ENCODE data around the gene MALL. TPM values are rescaled to one million over a fixed set of nuclear protein-coding genes. Genes with fewer than 3 reads are reported as not detected.

MALL gene
- total and polyA plus RNA-seq, 7 donors = 2.6 to 10.0 (median 4.8) TPM

GRCh38 chr2:110121592-110121991 lies 6.0 kb upstream of the MALL start:
- no peak for TF ChIP-seq CTCF (IDR thresholded peaks at IDR 0.05)
- Histone ChIP-seq H3K27me3 (ENCODE audit: insufficient read depth in 3 of 3, low read length in 2 of 3) (peaks cover 0 to 5% (median 0%) of the 10 kb centered on the region in 3 donors), H3K4me1 (no peaks in the 10 kb centered on the region), H3K9me3 (no peaks in the 10 kb centered on the region), H3K4me3 (no peak overlapping the region), H3K36me3 (ENCODE audit: insufficient read depth in 1 of 2, low read depth in 1 of 2) (peaks cover 0 to 42% of the 10 kb centered on the region in 2 donors), H3K27ac (no peak overlapping the region)
- 90 to 94% (median 94%) methylated on average over 3 of the region's 3 CpGs for WGBS, 3 donors
- no peak for ATAC-seq
- no peak for DNase-seq
- intact Hi-C loops (cut with DNase I) = no loop called here

- H3K9me3 ChIP-seq = no peaks in the 10 kb centered on the region
- DNase-seq = no peak
- no peak for TF ChIP-seq CTCF (IDR thresholded peaks at IDR 0.05)
- peaks cover 0 to 36% of the 10 kb centered on the region in 2 donors for H3K36me3 ChIP-seq (ENCODE audit: insufficient read depth in 1 of 2, low read depth in 1 of 2)
- peaks cover 0 to 11% (median 0%) of the 10 kb centered on the region in 3 donors for H3K27me3 ChIP-seq (ENCODE audit: insufficient read depth in 3 of 3, low read length in 2 of 3)
- ATAC-seq = no peak
- intact Hi-C loops (cut with DNase I) = no loop called here
- 54 to 58% (median 56%) methylated on average over 2 of the region's 2 CpGs for WGBS, 3 donors
- H3K4me3 ChIP-seq = no peak overlapping the region
- no peaks in the 10 kb centered on the region for H3K4me1 ChIP-seq
- H3K27ac ChIP-seq = no peak overlapping the region
Measured at GRCh38 chr2:110121052-110121334, 5.4 kb upstream of the MALL start.

- no peaks in the 10 kb centered on the region for H3K4me1 ChIP-seq
- ATAC-seq = peak in 3 of 4 donors; percentile 14 to 35 (median 34)
- DNase-seq = no peak
- peaks cover 0 to 30% of the 10 kb centered on the region in 2 donors for H3K36me3 ChIP-seq (ENCODE audit: insufficient read depth in 1 of 2, low read depth in 1 of 2)
- H3K9me3 ChIP-seq = no peaks in the 10 kb centered on the region
- intact Hi-C loops (cut with DNase I) = no loop called here
- H3K4me3 ChIP-seq = no peak overlapping the region
- WGBS, 3 donors = 40 to 43% (median 42%) methylated on average over 11 of the region's 11 CpGs
- H3K27ac ChIP-seq = peak overlapping the region; percentile 25
- TF ChIP-seq CTCF (IDR thresholded peaks at IDR 0.05) = no peak
- peaks cover 0 to 17% (median 4%) of the 10 kb centered on the region in 3 donors for H3K27me3 ChIP-seq (ENCODE audit: insufficient read depth in 3 of 3, low read length in 2 of 3)
Measured at GRCh38 chr2:110120171-110121051, 4.8 kb upstream of the MALL start.

- WGBS, 3 donors = 11 to 13% (median 12%) methylated on average over 8 of the region's 8 CpGs
- Histone ChIP-seq H3K27ac (no peak overlapping the region), H3K9me3 (no peaks in the 10 kb centered on the region), H3K36me3 (ENCODE audit: insufficient read depth in 1 of 2, low read depth in 1 of 2) (no peaks in the 10 kb centered on the region), H3K27me3 (ENCODE audit: insufficient read depth in 3 of 3, low read length in 2 of 3) (peaks cover 0 to 36% (median 8%) of the 10 kb centered on the region in 3 donors), H3K4me1 (no peaks in the 10 kb centered on the region), H3K4me3 (peak overlapping the region; percentile 58)
- peak in 1 of 2 donors; percentile 40 for DNase-seq
- intact Hi-C loops (cut with DNase I) = no loop called here
- peak; percentile 41 for TF ChIP-seq CTCF (IDR thresholded peaks at IDR 0.05)
- peak; percentile 47 to 74 (median 68) for ATAC-seq
Measured at GRCh38 chr2:110116033-110116710, 550 bp upstream of the MALL start.
